Esophagus muscularis mucosa (tissue), 4 donors: ENCODE results near the gene FTH1. TPM values are rescaled to one million over a fixed set of nuclear protein-coding genes. Genes with fewer than 3 reads are reported as not detected.
A peak's percentile ranks its signal among the peaks of the same experiment; 100 is the strongest.

Source experiments
- DNase-seq: peaks from one replicate; pipeline ENCODE4 v3.0.0-alpha.2; 2017; ENCODE audit errors: extremely low spot score
- H3K27ac ChIP-seq, 4 donors: fragments of 200-600 bp; sonication (generic); replicated peaks in 1 of 4; 1 replicate in 3 of 4; 2 replicates in 1 of 4; pipeline ENCODE4 v1.5.1; 2016 to 2019; ENCODE audit warnings: mild to moderate bottlenecking in 1 of 4
- H3K27me3 ChIP-seq, 4 donors: fragments of 200-600 bp; sonication (generic); one replicate each; pipeline versions ENCODE4 v1.5.1 to v1.6.0; 2016 to 2019
- H3K36me3 ChIP-seq, 4 donors: fragments of 200-600 bp; sonication (generic); one replicate each; pipeline ENCODE4 v1.5.1; 2016 to 2019
- H3K4me1 ChIP-seq, 4 donors: fragments of 200-600 bp; sonication (generic); one replicate each; pipeline ENCODE4 v1.5.1; 2016 to 2019
- H3K4me3 ChIP-seq, 4 donors: fragments of 200-600 bp; sonication (generic); 1 replicate in 2 of 4; 2 replicates in 2 of 4; pipeline ENCODE4 v1.5.1; 2016 to 2019; ENCODE audit warnings: mild to moderate bottlenecking in 4 of 4, moderate library complexity in 1 of 4
- H3K9me3 ChIP-seq, 4 donors: fragments of 200-600 bp; sonication (generic); 1 replicate in 3 of 4; 2 replicates in 1 of 4; pipeline ENCODE4 v1.5.1; 2016 to 2019
- CTCF ChIP-seq, 3 experiments: fragments of 200-600 bp in 2 of 3; fragments of 450-650 bp in 1 of 3; sonication (generic) in 2 of 3; IDR thresholded peaks; one replicate each; pipeline ENCODE4 v1.5.1; 2017 to 2019; ENCODE audit warnings: antibody characterized with exemption in 3 of 3, mild to moderate bottlenecking in 2 of 3, moderate library complexity in 1 of 3
- EP300 ChIP-seq: sonication (generic); formaldehyde crosslinking; IDR thresholded peaks from one replicate; pipeline ENCODE4 v1.6.1; 2017; ENCODE audit warnings: antibody characterized with exemption
- POLR2A ChIP-seq: fragments of 450-650 bp; IDR thresholded peaks from one replicate; pipeline ENCODE4 v1.6.1; 2017; ENCODE audit warnings: antibody characterized with exemption, moderate library complexity, mild to moderate bottlenecking, low read depth
- POLR2AphosphoS5 ChIP-seq, 2 donors: sonication (generic); formaldehyde crosslinking; IDR thresholded peaks; one replicate each; pipeline ENCODE4 v1.6.1; 2017; ENCODE audit warnings: antibody characterized with exemption in 2 of 2
- WGBS: methylation state at CpG from one replicate; pipeline ENCODE4 v1.1.5; 2018; 5-methylcytosine and 5-hydroxymethylcytosine counted together
- intact Hi-C: fragments of 100-400 bp; cut with DNase I; formaldehyde crosslinking; loops from one replicate; pipeline ENCODE4 v1.15.1; 2023
- total RNA-seq, 4 donors: library from RNA; depleted of rRNA; stranded (reverse); fragments of >200 nt; gene quantifications; one replicate each; pipeline versions ENCODE4 v1.1.0 to v1.2.1, GENCODE V29; 2016

The FTH1 gene
- total RNA-seq = 1,000 to 10,000 TPM; 1,795 to 3,027 (median 2,719) TPM

GRCh38 chr11:61967116-61967923 is at the start of gene FTH1:
FTH1 (minus strand) TSS chr11:61967634; CDS start chr11:61967425, 209 bp downstream.
- Histone ChIP-seq H3K36me3 (peaks cover 16 to 43% (median 34%) of the 10 kb centered on the region in 4 donors), H3K27ac (peak within 1 kb of the TSS; percentile 98 to 100 (median 99)), H3K9me3 (no peaks in the 10 kb centered on the region), H3K27me3 (no peaks in the 10 kb centered on the region), H3K4me3 (peak within 1 kb of the TSS; percentile 82 to 95 (median 90)), H3K4me1 (peaks cover 69 to 81% (median 79%) of the 10 kb centered on the region in 4 donors)
- intact Hi-C loops = loop anchor here (5.0 kb wide), 1 partner anchor 75 kb away; the partner anchor contains the start of gene FADS3
- DNase-seq = peak; percentile 97
- 0% methylated on average over 4 of the region's 93 CpGs for WGBS
- TF ChIP-seq POLR2AphosphoS5 (IDR thresholded peaks at IDR 0.05) (peak; percentile 90 to 100), EP300 (no peak), POLR2A (peak; percentile 98), CTCF (IDR thresholded peaks at IDR 0.05) (peak in 1 of 3 experiments; percentile 6)

GRCh38 chr11:62015615-62016014 is 48.2 kb upstream of the FTH1 start:
- no peak for DNase-seq
- H3K4me3 ChIP-seq = no peak overlapping the region
- H3K27me3 ChIP-seq = no peaks in the 10 kb centered on the region
- no peak overlapping the region for H3K27ac ChIP-seq
- H3K4me1 ChIP-seq = no peaks in the 10 kb centered on the region
- TF ChIP-seq POLR2AphosphoS5 (IDR thresholded peaks at IDR 0.05) = no peak
- TF ChIP-seq EP300 = no peak
- no peak for TF ChIP-seq CTCF (IDR thresholded peaks at IDR 0.05)
- TF ChIP-seq POLR2A = no peak
- H3K9me3 ChIP-seq = peaks cover 0 to under 1% (median 0%) of the 10 kb centered on the region in 4 donors
- H3K36me3 ChIP-seq = no peaks in the 10 kb centered on the region
- WGBS = 89% methylated on average over 7 of the region's 7 CpGs
- intact Hi-C loops = no loop called here

GRCh38 chr11:62013537-62014476 is 46.4 kb upstream of the FTH1 start:
- intact Hi-C loops = no loop called here
- 90% methylated on average over 12 of the region's 15 CpGs for WGBS
- no peaks in the 10 kb centered on the region for H3K27me3 ChIP-seq
- TF ChIP-seq EP300 = no peak
- TF ChIP-seq POLR2A = no peak
- TF ChIP-seq POLR2AphosphoS5 (IDR thresholded peaks at IDR 0.05) = no peak
- TF ChIP-seq CTCF (IDR thresholded peaks at IDR 0.05) = no peak
- H3K4me1 ChIP-seq = no peaks in the 10 kb centered on the region
- no peak for DNase-seq
- H3K27ac ChIP-seq = no peak overlapping the region
- H3K9me3 ChIP-seq = no peaks in the 10 kb centered on the region
- H3K4me3 ChIP-seq = no peak overlapping the region
- no peaks in the 10 kb centered on the region for H3K36me3 ChIP-seq

GRCh38 chr11:62012832-62013461 is 45.5 kb upstream of the FTH1 start:
- intact Hi-C loops = no loop called here
- Histone ChIP-seq H3K27ac (no peak overlapping the region), H3K9me3 (no peaks in the 10 kb centered on the region), H3K4me1 (no peaks in the 10 kb centered on the region), H3K4me3 (no peak overlapping the region), H3K36me3 (no peaks in the 10 kb centered on the region), H3K27me3 (no peaks in the 10 kb centered on the region)
- DNase-seq = no peak
- 73% methylated on average over 3 of the region's 5 CpGs for WGBS
- TF ChIP-seq POLR2A (no peak), EP300 (no peak), CTCF (IDR thresholded peaks at IDR 0.05) (no peak), POLR2AphosphoS5 (IDR thresholded peaks at IDR 0.05) (no peak)
